ENCODE results near the gene KANTR.
A peak's percentile ranks its signal among the peaks of the same experiment; 100 is the strongest.
"Not testable (repeated sequence)": the region's sequence is repeated elsewhere in the genome, so short reads cannot be mapped to it uniquely, and the experiment has no call there.

The KANTR gene

DNA sequence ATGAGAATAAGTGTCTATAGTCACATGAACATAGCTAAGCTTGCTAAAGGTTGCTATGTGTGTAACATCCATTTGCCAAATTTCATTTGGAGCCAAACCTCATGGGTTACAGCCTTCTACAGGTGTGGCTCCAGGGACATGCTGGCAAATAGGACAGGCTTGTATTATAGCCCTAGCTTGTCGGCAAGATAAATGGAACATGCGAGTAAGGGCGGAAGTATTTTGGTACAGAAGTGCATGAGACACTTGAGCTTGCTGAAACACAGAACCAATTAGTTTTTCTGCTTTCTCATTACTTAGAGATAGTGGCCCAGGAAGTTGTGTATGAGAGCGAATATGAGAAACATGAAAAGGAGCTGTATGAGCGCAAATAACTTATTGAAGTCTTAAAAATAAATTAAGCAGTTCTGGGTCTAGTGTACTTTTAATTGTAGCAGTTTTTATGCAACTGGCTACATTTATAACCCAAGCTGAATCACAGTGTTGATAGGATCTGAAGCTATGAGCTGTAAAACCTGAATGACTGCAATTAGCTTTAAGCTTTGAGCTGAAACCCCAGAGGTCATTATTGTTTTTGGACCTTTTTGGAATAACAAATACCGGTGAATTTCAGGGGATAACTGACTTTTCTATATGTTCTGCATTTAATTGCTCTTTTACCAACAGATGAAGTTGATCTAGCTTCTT is 66.5 kb downstream of the KANTR start:
- TF ChIP-seq, protein P1, sequence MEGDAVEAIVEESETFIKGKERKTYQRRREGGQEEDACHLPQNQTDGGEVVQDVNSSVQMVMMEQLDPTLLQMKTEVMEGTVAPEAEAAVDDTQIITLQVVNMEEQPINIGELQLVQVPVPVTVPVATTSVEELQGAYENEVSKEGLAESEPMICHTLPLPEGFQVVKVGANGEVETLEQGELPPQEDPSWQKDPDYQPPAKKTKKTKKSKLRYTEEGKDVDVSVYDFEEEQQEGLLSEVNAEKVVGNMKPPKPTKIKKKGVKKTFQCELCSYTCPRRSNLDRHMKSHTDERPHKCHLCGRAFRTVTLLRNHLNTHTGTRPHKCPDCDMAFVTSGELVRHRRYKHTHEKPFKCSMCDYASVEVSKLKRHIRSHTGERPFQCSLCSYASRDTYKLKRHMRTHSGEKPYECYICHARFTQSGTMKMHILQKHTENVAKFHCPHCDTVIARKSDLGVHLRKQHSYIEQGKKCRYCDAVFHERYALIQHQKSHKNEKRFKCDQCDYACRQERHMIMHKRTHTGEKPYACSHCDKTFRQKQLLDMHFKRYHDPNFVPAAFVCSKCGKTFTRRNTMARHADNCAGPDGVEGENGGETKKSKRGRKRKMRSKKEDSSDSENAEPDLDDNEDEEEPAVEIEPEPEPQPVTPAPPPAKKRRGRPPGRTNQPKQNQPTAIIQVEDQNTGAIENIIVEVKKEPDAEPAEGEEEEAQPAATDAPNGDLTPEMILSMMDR (IDR thresholded peaks at IDR 0.05; ENCODE audit: low read depth, low read length): no peak
- H3K4me3 ChIP-seq (ENCODE audit: low read depth, low read length): no peak overlapping the region

DNA sequence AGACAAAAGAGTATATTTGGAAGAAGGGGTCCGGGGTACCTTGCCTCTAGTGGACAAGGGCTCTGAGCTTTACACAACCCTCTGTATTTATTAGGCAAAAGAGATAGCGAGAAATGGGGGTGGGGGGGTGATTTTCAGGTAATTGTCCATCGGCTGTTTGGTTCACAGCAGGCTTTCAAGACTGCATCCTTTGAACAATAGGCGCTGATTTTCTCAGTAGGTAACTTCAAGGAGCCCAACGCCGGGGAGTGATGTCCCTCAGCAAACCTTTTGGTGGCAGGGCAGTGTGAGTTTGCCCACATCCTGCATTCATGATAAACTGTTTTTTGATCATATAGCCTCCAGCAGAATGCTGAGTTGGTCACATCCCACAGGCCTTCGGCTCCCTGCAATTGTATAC is 69.5 kb downstream of the KANTR start:
- no peak overlapping the region for H3K4me3 ChIP-seq (ENCODE audit: low read depth, low read length)
- TF ChIP-seq, protein P1 (IDR thresholded peaks at IDR 0.05; ENCODE audit: low read depth, low read length): no peak

DNA sequence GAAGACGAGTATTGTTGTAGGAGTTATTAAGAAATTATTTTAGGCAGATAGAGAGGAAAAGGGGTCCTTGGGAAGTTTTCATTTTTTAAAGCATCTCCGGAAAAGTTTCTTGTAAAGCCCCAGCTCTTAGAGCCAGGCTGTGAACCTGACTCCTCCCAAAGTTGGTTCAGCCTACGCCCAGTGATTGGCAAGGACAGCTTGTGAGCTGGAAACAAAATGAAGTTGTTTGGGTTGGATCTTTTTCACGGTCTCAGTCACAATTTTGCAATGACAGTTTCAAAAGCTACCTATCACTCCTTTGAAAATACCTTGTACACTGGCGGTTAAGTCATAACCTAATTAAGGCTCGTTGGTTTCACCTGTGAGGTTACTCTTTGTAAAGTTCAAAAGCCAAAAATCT is 70.6 kb downstream of the KANTR start:
- H3K4me3 ChIP-seq (ENCODE audit: low read depth, low read length): not testable (repeated sequence)

DNA sequence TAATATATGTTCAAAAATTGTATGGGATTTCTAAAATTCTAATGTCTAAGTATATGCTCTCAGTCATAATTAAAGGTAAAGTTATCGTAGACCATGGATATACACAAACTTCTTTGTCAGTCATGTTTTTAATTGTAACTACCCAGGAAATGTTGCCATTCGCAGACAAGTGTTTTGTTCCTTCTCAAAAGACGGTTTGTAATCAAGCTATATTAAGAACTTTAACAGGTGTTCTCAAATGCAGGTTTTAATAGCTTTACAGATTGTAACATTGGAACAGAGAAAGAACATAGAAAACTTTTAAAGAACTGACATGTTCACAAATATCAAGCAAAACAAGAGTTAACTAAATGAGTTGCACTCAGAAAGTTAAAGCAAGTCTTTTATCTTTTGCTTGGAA is 72.2 kb downstream of the KANTR start:
- TF ChIP-seq, protein P1 (IDR thresholded peaks at IDR 0.05; ENCODE audit: low read depth, low read length): no peak
- no peak overlapping the region for H3K4me3 ChIP-seq (ENCODE audit: low read depth, low read length)

DNA sequence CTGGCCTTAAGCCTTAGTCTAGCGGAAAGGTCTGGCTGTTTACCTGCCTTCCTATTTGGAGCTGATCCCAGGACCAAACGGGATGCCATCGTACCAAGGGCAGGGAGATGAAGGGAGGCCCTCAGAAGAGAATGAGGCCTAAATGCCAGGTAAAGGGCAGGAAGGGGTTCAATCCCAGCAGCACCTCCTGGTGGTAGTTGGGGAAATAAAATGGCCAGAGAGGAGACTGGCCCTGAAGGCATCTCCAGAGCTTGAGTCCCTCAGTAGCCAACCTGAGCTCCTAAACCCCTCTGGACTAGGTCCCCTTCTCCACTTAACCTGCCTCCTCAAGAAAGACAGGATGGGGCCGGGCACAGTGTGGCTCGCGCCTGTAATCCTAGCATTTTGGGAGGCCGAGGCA is 77.4 kb downstream of the KANTR start:
- no peak overlapping the region for H3K4me3 ChIP-seq (ENCODE audit: low read depth, low read length)
- TF ChIP-seq, protein P1 (IDR thresholded peaks at IDR 0.05; ENCODE audit: low read depth, low read length): 0 out of 2 replicates have a peak, but pooled peaks have one; percentile 8

Measured in WI38 (cell line).